Mucosa of gallbladder (tissue), 1 donor: ENCODE data around the gene SP100. TPM values are rescaled to one million over a fixed set of nuclear protein-coding genes. Genes with fewer than 3 reads are reported as not detected.

Experiments used
- DNase-seq: peaks from one replicate; pipeline ENCODE4 v3.0.0-alpha.2; 2020; ENCODE audit warnings: low spot score
- total RNA-seq: library from RNA; stranded (reverse); gene quantifications from one replicate; pipeline ENCODE4 v1.2.1, GENCODE V29; 2021
- donor health status: DM: no; HTN: no; CAD: no.

Gene SP100
- total RNA-seq, 1 donor from 2014 or later = 86.6 TPM

DNA sequence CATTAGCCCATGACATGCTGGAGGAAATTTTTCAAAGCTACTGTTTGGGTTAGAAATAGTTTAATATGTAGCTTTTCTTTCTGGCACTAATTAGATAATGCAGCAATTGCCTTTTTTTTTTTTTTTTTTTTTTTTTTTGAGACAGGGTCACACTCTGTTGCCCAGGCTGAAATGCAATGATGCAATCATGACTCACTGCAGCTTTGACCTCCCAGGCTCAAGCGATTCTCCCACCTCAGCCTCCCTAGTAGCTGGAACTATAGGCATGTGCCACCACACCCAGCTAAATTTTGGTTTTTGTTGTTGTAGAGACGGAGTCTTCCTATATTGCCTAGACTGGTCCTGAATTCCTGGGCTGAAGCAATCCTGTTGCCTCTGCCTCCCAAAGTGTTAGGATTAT lies 136.2 kb downstream of the SP100 start:
- DNase-seq = no peak

DNA sequence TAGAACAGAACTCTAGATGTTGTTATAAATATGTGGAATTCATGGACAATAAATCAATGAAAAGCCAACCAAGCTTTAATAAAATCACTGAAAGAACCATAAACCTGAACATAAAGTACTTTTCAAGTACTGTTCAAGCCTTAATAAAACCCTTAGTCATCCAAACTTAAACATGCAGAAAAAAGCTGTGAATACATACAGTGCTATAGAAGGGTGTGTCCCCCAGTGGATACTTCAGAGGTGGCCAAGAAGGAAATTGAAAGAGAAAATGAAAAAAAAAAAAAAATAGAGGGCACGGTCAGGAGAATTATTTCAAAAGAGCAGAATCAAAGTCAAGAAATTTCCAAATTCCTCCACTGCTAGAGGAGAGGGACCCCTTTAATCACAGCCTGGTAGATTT lies 141.1 kb downstream of the SP100 start:
- DNase-seq = no peak

DNA sequence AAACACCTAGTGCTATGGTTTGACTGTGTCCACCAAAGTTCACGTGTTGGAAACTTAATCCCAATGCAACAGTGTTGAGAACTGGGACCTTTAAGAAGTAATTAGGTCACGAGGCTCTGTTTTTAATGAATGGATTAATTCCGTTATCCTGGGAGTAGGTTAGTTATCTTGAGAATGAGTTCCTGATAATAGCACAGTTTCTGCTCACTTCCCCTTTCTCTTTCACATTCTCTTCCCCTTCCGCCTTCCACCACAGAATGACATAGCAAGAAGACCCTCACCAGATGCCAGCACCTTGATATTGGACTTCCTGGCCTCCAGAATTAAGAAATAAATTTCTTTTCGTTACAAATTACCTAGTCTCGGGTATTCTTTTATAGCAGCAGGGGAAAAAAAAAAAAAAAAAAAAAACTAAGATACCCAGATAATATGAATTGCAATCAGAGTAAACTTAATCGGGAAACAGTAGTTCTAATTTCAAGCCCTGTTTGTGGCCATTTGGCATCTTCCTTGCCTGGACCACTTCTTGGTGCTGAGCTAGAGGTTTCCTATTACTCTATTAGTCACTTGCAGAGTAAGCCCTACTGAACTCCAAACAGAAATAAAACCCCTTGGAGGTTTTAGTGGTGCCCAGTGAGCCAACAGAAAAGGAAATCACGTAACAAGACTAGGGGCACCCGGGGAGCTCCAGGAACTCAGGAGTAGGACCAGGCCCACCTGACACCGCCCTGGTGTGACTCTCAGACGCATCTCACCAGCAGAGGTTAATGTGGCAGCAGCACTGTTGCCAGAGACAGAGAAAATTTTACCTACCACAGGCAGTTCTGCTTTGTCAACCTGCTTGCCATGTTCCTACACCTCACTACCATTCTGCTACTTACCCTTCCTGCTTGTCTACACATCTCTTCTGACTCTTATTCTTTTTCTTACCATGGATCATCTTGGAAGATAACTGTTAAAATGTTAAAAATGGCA lies 149.1 kb downstream of the SP100 start:
- no peak for DNase-seq

DNA sequence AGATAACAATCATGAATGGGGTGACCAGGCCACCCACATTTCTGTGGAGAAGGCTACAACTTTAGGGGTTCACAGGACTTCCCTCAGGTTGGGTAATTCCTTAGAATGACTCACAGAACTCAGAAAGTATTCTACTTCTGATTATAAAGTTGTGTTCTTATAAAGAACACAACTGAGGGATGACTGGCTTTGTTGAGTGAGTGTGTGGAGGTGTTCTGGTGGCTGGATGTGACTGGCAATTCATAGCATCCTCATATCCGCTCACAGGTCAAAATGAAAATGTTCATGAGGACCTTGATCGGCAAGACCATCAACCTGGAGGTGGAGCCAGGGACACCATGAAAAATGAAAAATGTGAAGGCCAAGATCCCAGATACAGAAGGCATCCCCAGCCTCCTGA lies 153.3 kb downstream of the SP100 start:
- DNase-seq = no peak

DNA sequence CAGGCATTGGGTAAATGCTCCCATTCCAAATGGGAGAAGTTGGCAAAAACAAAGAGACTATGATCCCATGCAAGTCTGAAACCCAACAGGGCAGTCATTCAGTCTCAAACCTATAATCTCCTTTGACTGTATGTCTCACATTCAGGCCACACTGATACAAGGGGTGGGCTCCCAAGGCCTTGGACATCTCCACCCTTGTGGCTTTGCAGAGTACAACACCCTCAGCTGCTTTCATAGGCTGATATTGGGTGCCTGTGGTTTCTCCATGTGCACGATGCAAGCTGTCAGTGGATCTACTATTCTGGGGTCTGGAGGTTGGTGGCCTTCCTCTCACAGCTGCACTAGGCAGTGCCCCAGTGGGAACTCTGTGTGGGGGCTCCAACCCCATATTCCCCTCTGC lies 155.0 kb downstream of the SP100 start:
- no peak for DNase-seq

DNA sequence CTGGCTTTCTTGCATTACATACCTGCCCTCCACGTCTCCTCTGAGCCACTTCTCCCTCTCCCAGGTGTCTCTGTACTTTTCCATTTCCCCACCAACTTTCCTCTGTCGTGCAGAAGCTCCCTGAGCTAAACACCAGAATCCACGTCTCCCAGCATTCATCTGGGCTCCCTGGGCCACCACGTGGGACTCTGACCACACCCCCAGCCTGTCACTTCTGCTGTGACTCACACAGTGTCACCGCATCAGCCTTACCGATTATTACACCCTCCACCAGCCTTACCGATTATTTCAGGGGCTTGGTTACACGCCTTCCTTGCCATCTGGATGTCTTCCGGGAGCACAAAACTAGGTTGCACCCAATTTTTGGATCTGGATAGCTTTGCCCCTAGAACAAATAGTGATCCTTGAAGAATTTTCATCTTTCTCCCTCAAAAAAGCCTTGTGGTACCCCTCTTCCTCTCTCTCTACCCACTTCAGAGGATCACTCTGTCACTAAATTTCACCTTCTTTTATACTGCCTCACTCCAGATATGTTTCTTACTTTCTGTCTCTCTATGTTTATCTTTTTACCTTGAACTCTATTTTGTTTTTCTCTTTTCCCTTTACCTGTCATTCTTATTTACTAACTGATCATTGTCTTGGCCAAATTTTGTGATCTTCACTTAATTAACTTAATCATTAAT lies 159.8 kb downstream of the SP100 start:
- DNase-seq = no peak

DNA sequence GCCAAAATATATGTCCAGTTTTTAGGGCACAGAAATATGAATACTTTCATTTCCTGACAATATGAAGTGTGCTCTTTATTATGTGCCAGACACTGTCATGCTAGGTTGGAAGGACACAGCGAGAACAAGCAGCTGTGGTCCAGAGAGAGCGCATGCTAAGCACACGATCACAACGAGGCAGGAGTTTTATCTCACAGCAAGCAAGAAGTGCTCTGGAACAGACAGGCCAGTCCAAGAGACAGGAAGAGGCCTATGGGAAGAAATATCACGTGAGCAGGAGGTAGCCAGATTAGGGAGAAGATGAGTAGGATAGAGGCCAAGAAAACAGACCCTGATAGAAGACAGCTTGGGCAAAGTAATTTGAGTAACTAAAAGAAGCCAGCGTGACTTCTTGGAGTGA lies 161.1 kb downstream of the SP100 start:
- no peak for DNase-seq

DNA sequence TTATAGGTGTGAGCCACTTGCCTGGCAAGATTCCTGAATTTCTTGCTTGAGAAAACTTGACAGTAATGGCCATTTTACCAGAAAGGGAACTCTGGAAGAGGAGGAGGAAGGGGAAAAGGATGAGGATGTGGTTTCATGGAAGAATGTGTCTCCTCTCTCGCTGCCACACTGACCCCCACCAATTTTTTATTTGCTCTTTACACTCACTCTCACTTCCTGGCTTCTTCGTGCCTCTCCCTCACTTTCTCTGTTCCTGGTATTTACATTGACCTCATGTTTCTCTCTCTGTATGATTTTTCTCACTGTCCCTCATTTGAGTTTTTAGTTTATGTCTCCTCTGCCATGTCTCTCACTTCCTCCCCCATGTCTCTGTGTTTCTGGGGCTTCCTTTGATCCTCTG lies 162.1 kb downstream of the SP100 start:
- DNase-seq = no peak

DNA sequence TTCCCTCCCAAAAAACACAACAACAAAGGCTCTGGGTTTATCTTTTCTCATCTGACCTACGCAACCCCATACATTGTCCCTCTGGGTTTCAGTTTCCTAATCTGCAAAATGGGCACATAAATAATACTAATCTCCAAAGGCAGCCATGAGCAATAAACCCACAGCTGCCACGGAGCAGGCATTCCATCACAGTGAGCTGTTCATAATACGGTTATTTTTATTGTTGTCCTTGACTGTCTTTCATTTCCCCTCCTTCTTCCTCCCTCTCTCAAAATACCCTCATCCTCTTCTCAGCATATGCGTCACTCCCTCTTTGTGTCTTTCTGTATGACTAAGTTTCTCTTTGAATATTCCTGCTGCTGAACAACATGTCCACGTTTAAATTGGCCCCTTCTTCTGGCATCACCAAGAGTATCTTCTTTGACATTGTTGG lies 166.9 kb downstream of the SP100 start:
- no peak for DNase-seq

DNA sequence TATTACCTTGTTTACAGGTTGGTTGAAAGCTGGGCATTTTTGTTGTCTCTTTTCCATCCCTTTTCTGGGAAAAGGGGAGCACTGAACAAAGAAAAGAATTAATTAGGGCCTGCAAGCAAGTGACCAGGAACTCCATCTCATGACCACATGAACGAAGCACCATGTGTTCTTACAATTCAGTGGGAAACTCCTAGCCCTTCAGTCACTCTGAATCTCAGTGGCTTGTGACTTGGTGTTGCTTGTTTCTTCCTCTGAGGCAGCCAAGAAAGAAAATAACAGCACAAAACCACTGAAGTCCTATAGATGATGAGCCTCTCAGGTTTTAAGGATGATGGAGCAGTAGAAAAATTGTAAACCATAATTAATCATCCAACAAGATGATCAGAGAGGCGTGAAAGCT lies 167.6 kb downstream of the SP100 start:
- DNase-seq = no peak

DNA sequence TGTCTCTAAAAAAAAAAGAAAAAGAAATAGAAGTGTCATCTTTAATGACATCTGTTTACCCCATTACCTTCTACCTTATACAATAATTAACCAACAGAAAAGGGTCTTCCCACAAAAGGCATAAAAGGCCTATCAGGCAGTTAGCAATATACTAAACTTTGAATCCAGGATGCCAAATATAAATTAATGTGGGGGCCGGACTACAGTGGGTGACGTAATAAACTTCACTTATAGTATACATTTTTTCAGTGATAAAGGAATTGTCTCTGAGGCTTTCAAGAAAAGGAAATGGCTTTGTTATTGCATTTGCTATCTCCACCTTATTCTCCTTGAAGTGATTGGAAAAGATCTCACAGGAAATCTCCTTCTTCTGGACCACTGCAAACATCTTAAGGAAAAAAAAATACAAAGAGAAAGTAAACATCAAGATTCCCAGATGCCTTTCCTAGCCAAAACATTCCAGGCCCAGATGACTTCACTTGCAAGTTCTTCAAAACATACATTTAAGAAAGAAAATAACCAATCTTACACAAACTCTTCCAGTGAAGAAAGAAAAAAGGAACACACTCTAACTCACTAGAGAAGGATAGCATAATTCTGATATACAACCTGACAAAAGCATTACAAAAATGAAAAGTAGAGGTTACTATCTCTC lies 170.5 kb downstream of the SP100 start:
- no peak for DNase-seq

DNA sequence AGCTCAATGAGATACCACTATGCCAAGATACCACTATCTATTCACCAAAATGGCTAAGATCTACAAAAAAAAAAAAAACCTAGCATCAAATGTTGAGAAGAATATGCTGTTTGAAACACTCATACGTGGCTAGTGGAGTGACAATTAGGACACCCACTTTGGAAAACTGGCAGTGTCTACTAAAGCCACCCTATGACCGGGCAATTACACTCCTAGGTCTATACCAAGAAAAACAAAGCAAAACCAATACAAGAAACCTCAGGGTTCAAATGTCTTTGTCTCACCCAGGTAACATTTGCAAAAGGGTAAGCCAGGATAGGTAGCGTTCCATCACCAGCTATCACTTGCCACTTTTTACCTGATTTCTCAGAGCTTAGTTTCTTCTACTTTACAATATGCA lies 173.0 kb downstream of the SP100 start:
- no peak for DNase-seq

DNA sequence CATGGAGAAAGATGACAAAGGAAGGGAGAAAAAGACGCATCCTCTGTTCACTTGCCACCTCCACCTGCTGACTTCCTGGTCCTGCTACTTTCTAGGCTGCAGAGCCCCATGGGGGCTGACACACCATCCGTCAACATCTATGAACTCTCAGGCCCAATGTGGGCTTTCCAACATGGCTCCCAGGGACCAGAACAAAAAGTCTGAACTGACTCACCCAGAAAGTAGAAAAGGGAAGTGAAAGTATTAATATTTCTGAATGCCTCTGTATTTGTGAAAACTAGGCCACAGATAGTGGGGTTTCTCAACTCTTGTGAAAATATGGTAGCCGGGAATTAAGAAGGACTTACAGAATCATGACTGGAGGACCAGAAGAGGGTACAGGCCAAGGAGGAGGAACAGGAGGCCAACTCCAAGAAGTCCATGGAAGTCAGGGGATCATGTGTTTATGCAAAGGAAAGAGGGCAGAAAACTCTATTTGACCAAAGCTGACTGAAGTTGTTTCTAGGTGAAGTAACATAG lies 173.6 kb downstream of the SP100 start:
- no peak for DNase-seq

DNA sequence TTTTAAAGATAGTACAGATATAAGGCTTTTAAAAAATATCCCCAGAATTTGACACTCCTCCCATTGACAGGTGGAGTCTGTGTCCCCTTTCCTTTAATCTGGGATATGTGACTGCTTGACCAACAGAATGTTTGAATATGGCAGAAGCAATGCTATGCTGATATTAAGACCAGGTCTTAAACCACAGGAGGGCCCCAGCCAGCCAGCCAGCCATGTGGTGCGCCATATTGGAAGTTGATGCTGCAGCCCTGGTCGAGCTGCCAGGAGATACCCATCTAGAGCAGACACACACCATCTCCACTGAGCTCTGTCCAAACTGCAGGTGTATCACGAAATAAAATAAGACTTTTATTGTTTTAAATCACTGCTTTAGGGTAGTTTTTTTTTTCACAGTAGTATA lies 174.3 kb downstream of the SP100 start:
- no peak for DNase-seq

DNA sequence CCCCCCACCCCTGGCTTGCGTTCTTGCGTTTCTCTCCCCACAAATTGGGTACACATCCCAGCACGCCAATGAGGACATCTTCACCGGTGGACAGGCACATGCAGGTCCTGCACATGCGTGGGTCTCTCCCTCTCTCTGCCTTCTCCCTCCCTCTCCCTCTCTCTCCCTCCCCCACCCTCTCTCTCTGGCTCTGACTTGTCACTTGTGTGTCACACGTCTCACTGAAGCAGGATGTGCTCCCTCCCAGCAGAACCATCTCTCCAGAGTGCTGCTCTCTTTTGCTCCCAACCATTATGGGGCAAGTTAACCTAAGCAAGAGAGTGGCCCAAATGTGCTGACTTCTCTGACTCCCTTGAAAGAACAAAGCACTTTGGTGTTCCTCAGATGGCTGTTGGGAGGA lies 175.8 kb downstream of the SP100 start:
- DNase-seq = no peak

DNA sequence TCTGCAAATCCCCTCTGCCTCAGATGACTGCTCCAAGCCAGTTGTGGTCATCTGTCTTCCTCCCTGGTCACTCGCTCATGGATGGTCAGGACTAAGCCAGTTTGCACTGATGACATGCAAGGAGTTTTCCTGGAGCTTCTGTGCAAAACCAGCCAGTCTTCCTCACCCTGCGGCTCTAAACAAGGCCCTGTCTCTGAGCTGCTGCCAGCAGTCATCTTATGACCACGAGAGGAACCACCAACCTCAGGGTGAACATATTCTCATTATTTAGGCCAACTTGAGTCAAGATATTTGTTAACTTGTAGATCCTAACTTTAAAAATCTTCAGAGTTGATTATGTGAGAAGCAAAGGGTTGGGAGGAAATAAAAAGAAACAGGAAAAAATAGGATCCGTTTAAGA lies 176.8 kb downstream of the SP100 start:
- DNase-seq = no peak

Other genes starting within 250 kb of the SP100 start
- gene SP110, start 196.2 kb upstream of the SP100 start, total RNA-seq = 16.2 TPM
- gene SP140, start 190.5 kb upstream of the SP100 start, total RNA-seq = 4.2 TPM
- 19.5 TPM for gene SP140L, start 89.0 kb upstream of the SP100 start, total RNA-seq